ENCODE data around the gene HMCES.

Gene HMCES

DNA sequence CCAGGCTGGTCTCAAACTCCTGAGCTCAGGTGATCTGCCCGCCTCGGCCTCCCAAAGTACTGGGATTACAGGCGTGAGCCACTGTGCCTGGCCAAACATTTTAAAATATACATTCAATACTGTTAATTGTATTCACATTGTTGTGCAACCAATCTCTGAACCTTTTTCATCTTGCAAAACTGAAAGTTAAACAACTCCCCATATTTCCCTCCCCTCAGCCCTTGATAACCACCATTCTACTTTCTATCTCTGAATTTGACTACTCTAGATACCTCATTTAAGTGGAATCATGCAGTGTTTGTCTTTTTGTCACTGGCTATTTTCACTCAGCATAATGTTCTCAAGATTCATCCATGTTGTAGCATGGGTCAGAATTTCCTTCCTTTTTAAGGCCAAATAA lies 30.0 kb downstream of the HMCES start:
- Histone ChIP-seq H3K4me1 (ENCODE audit: low read length) (peaks cover 27% of the 10 kb centered on the region), H3K27me3 (ENCODE audit: low read depth, low read length) (peaks cover 46% of the 10 kb centered on the region), H3K27ac (ENCODE audit: low read length) (no peak overlapping the region), H3K36me3 (replicated peaks; ENCODE audit: low read depth, low read length) (no peaks in the 10 kb centered on the region), H3K4me3 (ENCODE audit: low read length) (no peak overlapping the region), H2AFZ (ENCODE audit: low read depth, low read length) (no peak overlapping the region), H3K9ac (ENCODE audit: low read length) (no peak overlapping the region), H3K4me2 (ENCODE audit: low read length) (no peak overlapping the region), H4K20me1 (ENCODE audit: insufficient read depth, low read length) (no peaks in the 10 kb centered on the region), H3K79me2 (ENCODE audit: low read length) (no peaks in the 10 kb centered on the region), H3K9me3 (ENCODE audit: insufficient read depth, low read length) (no peaks in the 10 kb centered on the region)
- no peak for TF ChIP-seq EZH2phosphoT487 (IDR thresholded peaks at IDR 0.05; ENCODE audit: low read depth)
- TF ChIP-seq, protein P1, sequence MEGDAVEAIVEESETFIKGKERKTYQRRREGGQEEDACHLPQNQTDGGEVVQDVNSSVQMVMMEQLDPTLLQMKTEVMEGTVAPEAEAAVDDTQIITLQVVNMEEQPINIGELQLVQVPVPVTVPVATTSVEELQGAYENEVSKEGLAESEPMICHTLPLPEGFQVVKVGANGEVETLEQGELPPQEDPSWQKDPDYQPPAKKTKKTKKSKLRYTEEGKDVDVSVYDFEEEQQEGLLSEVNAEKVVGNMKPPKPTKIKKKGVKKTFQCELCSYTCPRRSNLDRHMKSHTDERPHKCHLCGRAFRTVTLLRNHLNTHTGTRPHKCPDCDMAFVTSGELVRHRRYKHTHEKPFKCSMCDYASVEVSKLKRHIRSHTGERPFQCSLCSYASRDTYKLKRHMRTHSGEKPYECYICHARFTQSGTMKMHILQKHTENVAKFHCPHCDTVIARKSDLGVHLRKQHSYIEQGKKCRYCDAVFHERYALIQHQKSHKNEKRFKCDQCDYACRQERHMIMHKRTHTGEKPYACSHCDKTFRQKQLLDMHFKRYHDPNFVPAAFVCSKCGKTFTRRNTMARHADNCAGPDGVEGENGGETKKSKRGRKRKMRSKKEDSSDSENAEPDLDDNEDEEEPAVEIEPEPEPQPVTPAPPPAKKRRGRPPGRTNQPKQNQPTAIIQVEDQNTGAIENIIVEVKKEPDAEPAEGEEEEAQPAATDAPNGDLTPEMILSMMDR (IDR thresholded peaks at IDR 0.05; ENCODE audit: low read depth, low read length): no peak

DNA sequence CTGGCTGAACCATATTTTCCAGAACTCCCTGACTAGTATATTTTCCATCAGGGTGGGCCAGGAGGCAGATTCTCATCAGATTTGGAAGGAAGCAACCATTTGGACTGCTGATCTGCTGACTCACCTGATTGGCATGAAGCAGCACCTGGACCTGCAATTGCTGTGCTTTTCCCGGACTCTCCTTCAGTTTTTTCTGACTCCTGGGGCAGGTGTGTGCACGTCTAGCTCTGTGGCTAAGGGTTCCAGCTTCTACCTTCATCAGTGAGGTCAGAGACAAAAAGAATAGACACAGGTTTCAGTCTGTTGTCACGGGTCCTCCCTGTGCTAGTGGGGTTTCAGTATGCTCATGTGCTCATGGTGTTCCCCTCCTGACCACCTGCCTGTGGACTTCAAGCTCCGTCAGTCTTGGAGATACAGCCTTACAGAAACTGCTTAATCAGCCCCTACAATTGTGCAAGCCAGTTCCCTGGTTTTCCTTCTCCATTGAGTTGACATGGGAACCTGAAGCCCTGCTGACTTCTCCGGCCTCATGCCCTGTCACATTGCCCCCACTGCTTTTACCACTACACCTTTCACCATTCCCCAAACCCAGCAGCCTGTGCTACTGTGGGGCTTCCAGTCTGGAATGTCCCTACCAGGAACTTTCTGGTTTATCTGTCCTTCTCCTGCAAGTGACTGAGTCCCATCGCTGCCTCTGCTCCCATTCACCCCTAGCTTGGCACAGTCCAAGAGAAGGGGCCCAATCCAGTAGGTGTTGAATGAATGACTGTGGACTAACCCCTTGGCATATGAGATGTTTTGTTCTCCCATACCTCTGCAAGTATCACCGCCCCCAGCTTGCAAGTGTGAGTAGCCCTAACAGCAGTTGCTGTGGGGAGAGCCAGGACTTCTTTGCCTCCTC lies 31.7 kb downstream of the HMCES start:
- Histone ChIP-seq H3K4me3 (ENCODE audit: low read length) (no peak overlapping the region), H3K9me3 (ENCODE audit: insufficient read depth, low read length) (no peaks in the 10 kb centered on the region), H3K27me3 (ENCODE audit: low read depth, low read length) (peaks cover 32% of the 10 kb centered on the region), H2AFZ (ENCODE audit: low read depth, low read length) (no peak overlapping the region), H3K4me2 (ENCODE audit: low read length) (no peak overlapping the region), H4K20me1 (ENCODE audit: insufficient read depth, low read length) (no peaks in the 10 kb centered on the region; the same call in 1 of the 2 replicates), H3K79me2 (ENCODE audit: low read length) (no peaks in the 10 kb centered on the region), H3K27ac (ENCODE audit: low read length) (no peak overlapping the region), H3K9ac (ENCODE audit: low read length) (no peak overlapping the region), H3K4me1 (ENCODE audit: low read length) (peaks cover 24% of the 10 kb centered on the region), H3K36me3 (replicated peaks; ENCODE audit: low read depth, low read length) (no peaks in the 10 kb centered on the region)
- TF ChIP-seq, protein P1 (IDR thresholded peaks at IDR 0.05; ENCODE audit: low read depth, low read length): no peak
- no peak for TF ChIP-seq EZH2phosphoT487 (IDR thresholded peaks at IDR 0.05; ENCODE audit: low read depth)

DNA sequence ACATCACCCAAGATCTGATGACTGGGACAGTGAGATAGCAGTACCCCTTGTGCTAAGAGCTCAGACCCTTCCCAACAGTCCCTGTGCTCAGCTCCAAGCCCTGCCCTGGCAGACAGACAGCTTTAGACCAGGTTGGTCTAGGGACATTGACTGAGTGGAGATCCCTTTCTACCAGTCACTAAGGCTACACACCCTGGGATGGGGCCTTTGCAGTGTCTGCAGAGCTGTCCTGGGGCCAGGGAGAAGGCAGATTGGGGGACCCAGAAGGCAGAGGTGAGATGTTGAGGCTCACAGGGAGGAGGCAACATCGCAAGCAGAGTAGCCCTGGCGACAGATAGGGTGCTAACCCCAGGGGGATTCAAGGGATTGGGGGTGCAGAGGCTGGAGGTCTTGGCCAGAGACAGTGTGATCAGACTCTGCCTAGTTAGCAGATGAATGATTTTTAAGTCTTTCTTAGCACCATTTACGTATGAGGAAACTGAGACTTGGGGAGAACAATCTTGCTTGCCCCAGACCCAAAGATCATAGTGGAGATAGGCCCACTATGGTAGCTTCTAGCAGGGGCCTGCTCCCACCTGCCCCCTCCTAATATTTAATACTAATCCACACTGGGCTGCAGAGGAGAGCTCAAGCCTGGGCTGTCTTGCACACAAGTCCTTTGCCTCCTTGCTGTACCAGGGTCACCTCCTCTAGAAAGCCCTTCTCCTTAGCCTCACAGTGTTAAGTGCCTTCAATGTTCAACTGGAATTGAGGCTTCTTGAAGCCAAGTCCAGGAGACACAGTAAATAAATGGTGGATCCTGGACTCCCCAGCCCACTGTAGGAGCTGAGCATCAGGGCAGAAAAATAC lies 32.6 kb downstream of the HMCES start:
- peaks cover 30% of the 10 kb centered on the region for H3K27me3 ChIP-seq (ENCODE audit: low read depth, low read length)
- peaks cover 15% of the 10 kb centered on the region for H3K4me1 ChIP-seq (ENCODE audit: low read length)
- TF ChIP-seq, protein P1 (IDR thresholded peaks at IDR 0.05; ENCODE audit: low read depth, low read length): no peak
- no peak for TF ChIP-seq EZH2phosphoT487 (IDR thresholded peaks at IDR 0.05; ENCODE audit: low read depth)

More for the DNA sequence above, 32.6 kb downstream of the HMCES start:
- Histone ChIP-seq H3K4me2 (ENCODE audit: low read length) (no peak overlapping the region), H3K27ac (ENCODE audit: low read length) (no peak overlapping the region), H3K79me2 (ENCODE audit: low read length) (no peaks in the 10 kb centered on the region), H4K20me1 (ENCODE audit: insufficient read depth, low read length) (no peaks in the 10 kb centered on the region; the same call in 1 of the 2 replicates), H3K36me3 (replicated peaks; ENCODE audit: low read depth, low read length) (no peaks in the 10 kb centered on the region), H3K4me3 (ENCODE audit: low read length) (no peak overlapping the region), H3K9me3 (ENCODE audit: insufficient read depth, low read length) (no peaks in the 10 kb centered on the region), H2AFZ (ENCODE audit: low read depth, low read length) (no peak overlapping the region), H3K9ac (ENCODE audit: low read length) (no peak overlapping the region)
